HG02623 (cell line): ENCODE results near the gene KIF11.
"Not testable (repeated sequence)": the region's sequence is repeated elsewhere in the genome, so short reads cannot be mapped to it uniquely, and the experiment has no call there.

Experiments used
- ATAC-seq: cut with Tn5 transposase; IDR thresholded peaks from one replicate; pipeline ENCODE4 v1.9.1; 2021; ENCODE audit warnings: moderate library complexity; ENCODE audit not compliant: unreplicated experiment

The KIF11 gene

GRCh38 chr10:92590623-92591549 lies 2.0 kb upstream of the KIF11 start:
- peak; percentile 2 for ATAC-seq

GRCh38 chr10:92591550-92592022 lies 1.3 kb upstream of the KIF11 start:
- peak; percentile 71 for ATAC-seq

DNA sequence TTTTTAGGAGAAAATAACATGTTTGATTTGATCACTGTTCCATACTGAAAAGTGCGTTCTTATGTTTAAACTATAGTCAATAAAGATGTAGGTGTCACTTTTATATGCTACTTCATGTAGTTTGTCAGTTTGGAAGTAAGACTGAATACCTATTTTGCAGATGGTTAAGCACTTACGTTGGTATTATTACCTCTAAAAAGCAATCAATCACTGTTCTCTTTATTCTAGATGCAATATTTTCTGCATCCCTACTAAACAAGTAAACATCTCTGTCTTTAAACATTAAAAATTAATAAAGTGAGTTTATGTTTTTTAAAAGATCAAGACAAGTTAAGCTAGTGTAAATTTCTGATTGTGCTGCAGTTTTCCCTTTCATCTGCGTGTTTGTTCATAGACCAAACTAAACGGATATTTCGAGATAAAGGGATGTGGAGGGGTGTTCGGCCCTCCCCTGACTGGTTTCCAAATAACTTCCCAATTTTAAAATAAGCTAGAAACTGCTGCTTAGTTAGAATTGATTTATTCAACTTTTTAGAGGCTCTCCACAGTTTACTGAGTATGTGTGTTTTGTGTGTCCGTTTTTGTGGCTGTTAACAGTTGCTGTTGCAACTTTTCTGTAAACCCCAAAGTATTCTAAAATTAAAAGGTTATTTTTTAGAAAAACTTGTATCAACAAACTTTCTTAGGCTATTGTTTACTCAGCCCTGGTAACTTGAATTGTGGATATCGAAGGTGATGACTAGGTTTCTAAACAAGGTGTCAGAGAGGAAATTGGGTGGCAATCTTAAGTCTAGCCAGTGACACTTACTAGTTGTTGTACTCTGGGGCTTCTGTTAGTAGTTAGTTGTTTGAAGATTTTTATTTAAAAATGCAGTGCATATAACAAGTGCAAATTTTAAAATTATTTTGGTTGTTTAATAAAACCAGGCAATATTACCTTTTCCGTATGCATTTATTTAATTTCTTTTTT lies 974 bp downstream of the KIF11 start:
- ATAC-seq: no peak

- no peak for ATAC-seq
Measured at GRCh38 chr10:92595505-92595904, 2.6 kb downstream of the KIF11 start.

DNA sequence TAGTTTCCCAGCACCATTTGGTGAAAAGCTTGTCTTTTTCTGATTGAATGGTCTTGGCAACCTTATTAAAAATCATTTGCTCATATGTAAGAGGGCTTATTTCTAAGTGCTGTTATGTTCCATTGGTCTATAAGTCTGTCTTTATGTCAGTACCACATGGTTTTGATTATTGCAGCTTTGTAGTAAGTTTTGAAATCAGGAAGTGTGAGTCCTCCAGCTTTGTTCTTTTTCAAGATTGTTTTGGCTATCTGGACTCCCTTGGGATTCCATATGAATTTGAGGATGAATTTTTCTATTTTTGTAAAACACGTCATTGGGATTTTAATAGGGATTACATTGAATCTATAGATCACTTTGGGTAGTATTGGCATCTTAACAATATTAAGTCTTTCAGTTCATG lies 5.4 kb downstream of the KIF11 start:
- no peak for ATAC-seq

GRCh38 chr10:92604841-92605240 lies 11.9 kb downstream of the KIF11 start:
- ATAC-seq: no peak

DNA sequence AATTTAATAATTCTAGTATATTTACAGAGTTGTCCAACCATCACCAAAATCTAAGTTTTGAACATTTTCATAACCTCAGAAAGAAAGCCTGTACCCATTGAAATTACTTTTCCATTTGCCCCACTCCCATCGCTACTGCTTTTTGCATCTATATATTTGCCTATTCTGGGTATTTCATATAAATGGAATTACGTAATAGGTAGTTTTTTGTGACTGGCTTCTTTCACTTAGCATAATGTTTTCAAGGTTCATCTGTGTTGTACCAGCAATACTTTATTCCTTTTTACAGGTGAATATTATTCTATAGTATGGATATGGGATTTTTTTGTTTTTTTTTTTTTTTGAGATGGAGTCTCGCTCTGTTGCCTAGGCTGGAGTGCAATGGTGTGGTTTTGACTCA lies 22.6 kb downstream of the KIF11 start:
- no peak for ATAC-seq

- ATAC-seq: no peak
Measured at GRCh38 chr10:92619368-92619767, 26.4 kb downstream of the KIF11 start.

- no peak for ATAC-seq
Measured at GRCh38 chr10:92627845-92628480, 35.0 kb downstream of the KIF11 start.

DNA sequence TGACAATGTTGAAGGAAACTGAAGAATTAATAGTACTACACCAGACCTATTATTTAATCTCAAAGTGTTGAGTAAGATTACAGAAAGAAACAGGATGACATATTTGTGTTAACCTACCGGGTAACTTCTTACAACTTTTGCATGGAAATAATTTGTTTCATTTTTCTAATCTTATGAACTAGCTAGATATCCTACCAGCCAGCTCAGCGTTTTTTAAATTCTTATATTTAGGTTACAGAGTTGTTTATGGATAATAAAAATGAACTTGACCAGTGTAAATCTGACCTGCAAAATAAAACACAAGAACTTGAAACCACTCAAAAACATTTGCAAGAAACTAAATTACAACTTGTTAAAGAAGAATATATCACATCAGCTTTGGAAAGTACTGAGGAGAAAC lies 37.0 kb downstream of the KIF11 start:
- no peak for ATAC-seq

DNA sequence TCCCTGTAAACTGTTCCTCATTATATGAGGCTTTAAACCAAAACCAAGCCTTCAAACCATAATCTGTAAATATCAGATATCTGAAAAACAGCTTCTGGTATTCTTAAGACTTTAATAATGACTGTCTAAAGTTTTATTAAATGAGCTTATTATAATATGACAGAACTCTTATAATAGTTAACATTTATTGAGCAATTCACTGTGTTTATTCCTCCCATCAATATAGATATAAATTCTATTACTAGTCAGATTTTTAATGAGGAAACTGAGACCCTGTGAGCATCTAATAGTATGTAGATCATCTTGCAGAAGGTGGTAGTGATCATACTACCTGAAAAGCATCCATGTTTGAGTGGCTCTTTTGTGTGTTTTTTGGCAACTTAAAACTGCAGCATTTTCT lies 45.1 kb downstream of the KIF11 start:
- no peak for ATAC-seq

DNA sequence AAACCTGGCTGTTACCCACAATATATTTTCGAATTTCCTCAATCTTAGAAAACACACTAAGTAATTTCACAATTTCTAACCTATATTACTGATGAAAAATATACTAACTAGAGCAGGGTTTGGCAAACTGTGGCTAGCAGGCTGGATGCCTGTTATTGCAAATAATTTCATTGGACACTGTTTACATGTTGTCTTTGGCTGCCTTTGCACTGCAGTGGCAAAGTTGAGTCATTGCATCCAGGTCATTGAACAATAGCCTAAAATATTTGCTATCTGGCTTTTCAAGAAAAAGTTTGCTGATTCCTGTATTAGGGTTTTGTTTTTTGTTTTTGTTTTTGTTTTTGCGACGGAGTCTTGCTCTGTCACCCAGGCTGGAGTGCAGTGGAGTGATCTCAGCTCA lies 47.2 kb downstream of the KIF11 start:
- ATAC-seq: no peak

DNA sequence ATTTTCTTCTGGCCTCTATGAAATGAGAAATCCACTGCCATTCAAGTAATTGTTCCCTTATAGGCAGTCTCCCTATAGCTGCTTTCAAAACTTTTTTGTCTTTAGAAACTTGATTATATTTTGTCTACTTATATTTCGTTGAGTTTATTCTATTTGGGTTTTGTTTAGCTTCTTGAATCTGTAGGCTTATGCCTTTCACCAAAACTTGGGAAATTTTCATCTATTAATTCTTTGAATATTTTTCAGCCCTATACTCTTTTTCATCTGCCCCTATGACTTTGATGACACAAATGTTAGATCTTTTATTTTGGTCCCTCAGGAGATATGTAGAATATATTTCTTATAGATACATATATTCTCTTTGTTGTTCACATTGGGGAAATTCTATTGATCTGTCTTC lies 48.6 kb downstream of the KIF11 start:
- ATAC-seq: no peak

DNA sequence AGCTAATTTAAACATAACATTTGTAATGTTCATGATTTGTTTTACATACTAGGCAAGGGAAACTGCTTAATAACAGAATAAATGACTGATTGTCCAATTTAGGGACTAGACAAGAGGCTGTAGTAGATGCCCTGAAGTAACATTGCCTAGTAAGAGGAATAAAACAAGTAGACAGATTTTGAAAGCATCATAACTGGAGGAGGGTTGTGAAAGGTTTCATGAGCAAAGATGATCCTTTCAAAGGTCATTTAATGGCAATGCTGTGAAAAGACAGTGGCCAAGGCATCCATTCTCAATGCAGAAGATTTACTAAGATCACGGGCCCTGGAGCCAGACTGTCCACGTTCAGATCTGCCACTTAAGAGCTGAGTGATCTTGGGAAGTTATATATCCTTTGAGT lies 52.0 kb downstream of the KIF11 start:
- ATAC-seq: no peak

GRCh38 chr10:92650864-92651263 lies 57.9 kb downstream of the KIF11 start:
- not testable (repeated sequence) for ATAC-seq

GRCh38 chr10:92655426-92655825 lies 62.5 kb downstream of the KIF11 start:
- no peak for ATAC-seq

GRCh38 chr10:92656266-92656961 lies 63.5 kb downstream of the KIF11 start:
- no peak for ATAC-seq

- ATAC-seq: no peak
Measured at GRCh38 chr10:92657024-92657423, 64.1 kb downstream of the KIF11 start.

- no peak for ATAC-seq
Measured at GRCh38 chr10:92662848-92663247, 69.9 kb downstream of the KIF11 start.

- no peak for ATAC-seq
Measured at GRCh38 chr10:92664322-92664721, 71.4 kb downstream of the KIF11 start.
